AG10803 (cell line): ENCODE results near the gene CCL8.

ENCODE experiments used
- DNase-seq: peaks from one replicate; pipeline ENCODE4 v3.0.0; 2010; ENCODE audit warnings: low read depth
- H3K4me3 ChIP-seq: 2 replicates; pipeline ENCODE4 v1.5.1; 2011; ENCODE audit warnings: mild to moderate bottlenecking, low read length, control low read depth
- CTCF ChIP-seq: conservative IDR thresholded peaks from 2 replicates; pipeline ENCODE4 v1.5.1; 2011; ENCODE audit warnings: mild to moderate bottlenecking, low read length, control low read depth, inconsistent platforms

The CCL8 gene

GRCh38 chr17:34366010-34366409 is 46.8 kb downstream of the CCL8 start:
- no peak overlapping the region for H3K4me3 ChIP-seq
- DNase-seq, result no peak
- TF ChIP-seq CTCF, result no peak

- no peak for TF ChIP-seq CTCF
Measured at GRCh38 chr17:34366529-34367107, 47.4 kb downstream of the CCL8 start.

DNA sequence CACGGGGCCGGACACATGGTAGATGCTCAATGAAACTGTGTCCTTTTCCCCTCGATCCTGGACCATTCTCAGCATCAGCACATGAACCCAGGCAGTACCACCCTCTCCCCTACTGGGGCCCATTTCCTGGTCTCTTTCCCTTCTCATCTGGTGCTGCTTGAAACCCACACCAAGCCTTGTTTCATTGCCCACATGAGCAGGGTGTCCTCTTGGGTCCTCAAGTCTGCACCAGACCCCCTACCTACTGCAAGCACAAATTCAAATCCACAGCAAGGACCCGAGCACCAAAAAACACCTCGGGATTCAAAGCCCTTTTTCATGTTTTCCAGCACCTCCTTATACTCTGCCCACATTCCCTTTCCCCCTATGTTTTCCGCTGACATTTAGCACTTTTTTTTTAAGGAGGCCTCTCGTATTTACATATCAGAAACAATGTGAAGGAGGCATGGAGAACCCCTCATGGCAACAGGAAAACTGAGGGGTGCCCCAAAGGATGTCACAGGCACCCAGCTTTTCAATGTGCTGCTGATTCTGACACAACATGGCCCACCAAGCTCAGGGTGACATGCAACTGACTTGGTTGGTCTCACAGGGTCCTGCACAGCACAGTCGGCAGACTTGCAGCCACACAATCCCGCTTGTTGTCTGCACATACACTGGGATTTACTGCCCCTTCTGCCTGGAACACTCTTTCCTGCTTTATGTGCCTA is 48.4 kb downstream of the CCL8 start:
- no peak for TF ChIP-seq CTCF
- no peak overlapping the region for H3K4me3 ChIP-seq
- DNase-seq, result no peak

More at GRCh38 chr17:34366529-34367107, 47.4 kb downstream of the CCL8 start:
- no peak overlapping the region for H3K4me3 ChIP-seq
- no peak for DNase-seq

DNA sequence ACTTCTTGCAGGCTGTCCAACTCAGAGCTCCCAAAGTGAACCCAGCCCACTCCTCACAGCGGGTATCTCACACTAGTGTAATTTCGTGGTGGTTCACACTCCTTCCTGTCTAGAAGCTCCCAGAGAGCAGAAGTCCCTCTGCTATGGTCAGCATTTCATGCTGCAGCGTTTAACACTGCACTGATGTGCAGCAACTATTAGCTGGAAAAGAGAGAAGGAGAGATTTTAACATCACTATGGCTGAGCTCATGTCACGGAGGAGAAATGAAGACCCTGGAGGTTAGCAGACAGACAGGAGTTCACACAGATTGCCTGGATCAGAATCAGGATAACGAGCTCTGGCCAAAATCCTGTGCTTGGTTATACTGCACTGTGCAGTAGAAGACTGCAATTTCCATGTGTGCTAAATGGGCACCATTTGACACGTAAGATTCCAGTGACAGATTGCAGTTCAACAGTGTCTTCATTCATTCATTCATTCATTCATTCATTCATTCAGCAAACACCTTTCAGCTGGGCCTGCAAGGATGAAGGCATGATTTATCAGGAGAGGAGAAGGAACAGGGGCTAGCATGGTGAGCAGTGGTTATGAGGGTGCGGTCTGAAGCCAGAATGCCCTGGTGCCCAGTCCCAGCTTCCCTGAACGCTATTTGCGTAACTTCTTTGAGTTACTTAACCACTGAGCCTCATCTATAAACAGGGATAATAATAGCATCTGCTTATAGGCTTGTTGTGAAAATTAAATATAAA is 49.1 kb downstream of the CCL8 start:
- TF ChIP-seq CTCF, result no peak
- no peak for DNase-seq

GRCh38 chr17:34368946-34369500 is 49.8 kb downstream of the CCL8 start:
- H3K4me3 ChIP-seq, result no peak overlapping the region
- no peak for TF ChIP-seq CTCF
- no peak for DNase-seq

More for the DNA sequence above, 49.1 kb downstream of the CCL8 start:
- no peak overlapping the region for H3K4me3 ChIP-seq

DNA sequence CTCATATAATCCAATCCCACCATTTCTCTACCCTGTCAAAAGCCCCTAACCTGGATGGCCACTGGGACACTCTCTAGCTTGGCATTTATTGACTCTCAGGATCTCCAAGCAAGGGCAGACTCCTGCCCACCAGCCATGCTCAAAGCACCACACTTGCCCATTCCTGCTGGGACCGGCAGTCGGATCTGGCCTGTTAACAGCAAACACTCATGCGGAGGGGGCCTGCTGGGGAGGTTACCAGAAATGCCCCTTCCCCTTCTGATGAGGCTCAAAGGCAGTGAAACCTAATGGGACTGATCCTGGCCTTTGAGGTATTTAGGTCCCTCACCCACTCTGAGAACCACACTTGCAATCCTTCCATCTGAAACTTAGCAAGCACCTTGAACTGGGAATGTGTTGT is 50.3 kb downstream of the CCL8 start:
- no peak for TF ChIP-seq CTCF
- no peak overlapping the region for H3K4me3 ChIP-seq
- no peak for DNase-seq
